Measurements from ENCODE around the gene MC1R.

DNA sequence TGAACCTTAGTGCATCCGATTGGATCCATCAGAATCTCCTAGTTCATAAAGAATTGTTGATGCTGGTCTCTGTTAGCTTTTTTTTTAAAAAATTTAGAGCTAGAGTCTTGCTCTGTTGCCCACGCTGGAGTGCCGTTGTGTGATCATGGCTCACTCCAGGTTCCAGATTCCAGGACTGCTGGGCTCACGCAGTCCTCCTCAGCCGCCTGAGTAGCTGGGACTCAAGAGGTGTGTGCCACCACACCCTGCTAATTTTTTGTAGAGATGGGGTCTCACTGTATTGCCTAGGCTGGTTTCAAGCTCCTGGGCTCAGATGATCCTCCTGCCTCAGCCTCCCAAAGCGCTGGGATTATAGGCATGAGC is 37.3 kb upstream of the MC1R start:
- TF ChIP-seq NANOG (IDR thresholded peaks at IDR 0.05; ENCODE audit: borderline replicate concordance) (no peak), CREB1 (CRISPR knock-in tag; IDR thresholded peaks at IDR 0.05; ENCODE audit: low read depth) (no peak), POLR2AphosphoS5 (IDR thresholded peaks at IDR 0.05; ENCODE audit: low read depth) (no peak), EZH2phosphoT487 (IDR thresholded peaks at IDR 0.05; ENCODE audit: unreplicated experiment) (no peak), ZNF331 (CRISPR knock-in tag; IDR thresholded peaks at IDR 0.05; ENCODE audit: low read depth) (no peak), EZH2 (IDR thresholded peaks at IDR 0.05; ENCODE audit: low read depth, unreplicated experiment) (no peak), JUNB (IDR thresholded peaks at IDR 0.05; ENCODE audit: unreplicated experiment) (no peak), ZNF114 (CRISPR knock-in tag; IDR thresholded peaks at IDR 0.05) (no peak)
- TF ChIP-seq, protein P1, sequence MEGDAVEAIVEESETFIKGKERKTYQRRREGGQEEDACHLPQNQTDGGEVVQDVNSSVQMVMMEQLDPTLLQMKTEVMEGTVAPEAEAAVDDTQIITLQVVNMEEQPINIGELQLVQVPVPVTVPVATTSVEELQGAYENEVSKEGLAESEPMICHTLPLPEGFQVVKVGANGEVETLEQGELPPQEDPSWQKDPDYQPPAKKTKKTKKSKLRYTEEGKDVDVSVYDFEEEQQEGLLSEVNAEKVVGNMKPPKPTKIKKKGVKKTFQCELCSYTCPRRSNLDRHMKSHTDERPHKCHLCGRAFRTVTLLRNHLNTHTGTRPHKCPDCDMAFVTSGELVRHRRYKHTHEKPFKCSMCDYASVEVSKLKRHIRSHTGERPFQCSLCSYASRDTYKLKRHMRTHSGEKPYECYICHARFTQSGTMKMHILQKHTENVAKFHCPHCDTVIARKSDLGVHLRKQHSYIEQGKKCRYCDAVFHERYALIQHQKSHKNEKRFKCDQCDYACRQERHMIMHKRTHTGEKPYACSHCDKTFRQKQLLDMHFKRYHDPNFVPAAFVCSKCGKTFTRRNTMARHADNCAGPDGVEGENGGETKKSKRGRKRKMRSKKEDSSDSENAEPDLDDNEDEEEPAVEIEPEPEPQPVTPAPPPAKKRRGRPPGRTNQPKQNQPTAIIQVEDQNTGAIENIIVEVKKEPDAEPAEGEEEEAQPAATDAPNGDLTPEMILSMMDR (conservative IDR thresholded peaks at IDR 0.05; ENCODE audit: low read depth in 2 of 2): no peak
- TF ChIP-seq, protein P2, sequence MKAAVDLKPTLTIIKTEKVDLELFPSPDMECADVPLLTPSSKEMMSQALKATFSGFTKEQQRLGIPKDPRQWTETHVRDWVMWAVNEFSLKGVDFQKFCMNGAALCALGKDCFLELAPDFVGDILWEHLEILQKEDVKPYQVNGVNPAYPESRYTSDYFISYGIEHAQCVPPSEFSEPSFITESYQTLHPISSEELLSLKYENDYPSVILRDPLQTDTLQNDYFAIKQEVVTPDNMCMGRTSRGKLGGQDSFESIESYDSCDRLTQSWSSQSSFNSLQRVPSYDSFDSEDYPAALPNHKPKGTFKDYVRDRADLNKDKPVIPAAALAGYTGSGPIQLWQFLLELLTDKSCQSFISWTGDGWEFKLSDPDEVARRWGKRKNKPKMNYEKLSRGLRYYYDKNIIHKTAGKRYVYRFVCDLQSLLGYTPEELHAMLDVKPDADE (IDR thresholded peaks at IDR 0.05): no peak
- TF ChIP-seq, protein P3, sequence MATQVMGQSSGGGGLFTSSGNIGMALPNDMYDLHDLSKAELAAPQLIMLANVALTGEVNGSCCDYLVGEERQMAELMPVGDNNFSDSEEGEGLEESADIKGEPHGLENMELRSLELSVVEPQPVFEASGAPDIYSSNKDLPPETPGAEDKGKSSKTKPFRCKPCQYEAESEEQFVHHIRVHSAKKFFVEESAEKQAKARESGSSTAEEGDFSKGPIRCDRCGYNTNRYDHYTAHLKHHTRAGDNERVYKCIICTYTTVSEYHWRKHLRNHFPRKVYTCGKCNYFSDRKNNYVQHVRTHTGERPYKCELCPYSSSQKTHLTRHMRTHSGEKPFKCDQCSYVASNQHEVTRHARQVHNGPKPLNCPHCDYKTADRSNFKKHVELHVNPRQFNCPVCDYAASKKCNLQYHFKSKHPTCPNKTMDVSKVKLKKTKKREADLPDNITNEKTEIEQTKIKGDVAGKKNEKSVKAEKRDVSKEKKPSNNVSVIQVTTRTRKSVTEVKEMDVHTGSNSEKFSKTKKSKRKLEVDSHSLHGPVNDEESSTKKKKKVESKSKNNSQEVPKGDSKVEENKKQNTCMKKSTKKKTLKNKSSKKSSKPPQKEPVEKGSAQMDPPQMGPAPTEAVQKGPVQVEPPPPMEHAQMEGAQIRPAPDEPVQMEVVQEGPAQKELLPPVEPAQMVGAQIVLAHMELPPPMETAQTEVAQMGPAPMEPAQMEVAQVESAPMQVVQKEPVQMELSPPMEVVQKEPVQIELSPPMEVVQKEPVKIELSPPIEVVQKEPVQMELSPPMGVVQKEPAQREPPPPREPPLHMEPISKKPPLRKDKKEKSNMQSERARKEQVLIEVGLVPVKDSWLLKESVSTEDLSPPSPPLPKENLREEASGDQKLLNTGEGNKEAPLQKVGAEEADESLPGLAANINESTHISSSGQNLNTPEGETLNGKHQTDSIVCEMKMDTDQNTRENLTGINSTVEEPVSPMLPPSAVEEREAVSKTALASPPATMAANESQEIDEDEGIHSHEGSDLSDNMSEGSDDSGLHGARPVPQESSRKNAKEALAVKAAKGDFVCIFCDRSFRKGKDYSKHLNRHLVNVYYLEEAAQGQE (IDR thresholded peaks at IDR 0.05; ENCODE audit: unreplicated experiment): no peak

All from GM23338 (cell line).